GM18517 (cell line): Measurements from ENCODE around the gene TPSG1.
"Not testable (repeated sequence)": the region's sequence is repeated elsewhere in the genome, so short reads cannot be mapped to it uniquely, and the experiment has no call there.

ENCODE experiments used
- ATAC-seq: cut with Tn5 transposase; IDR thresholded peaks from one replicate; pipeline ENCODE4 v1.9.1; 2021; ENCODE audit warnings: mild to moderate bottlenecking, moderate library complexity; ENCODE audit not compliant: unreplicated experiment

TPSG1 gene

GRCh38 chr16:1198671-1199346 lies 26.3 kb downstream of the TPSG1 start:
- ATAC-seq: not testable (repeated sequence)

GRCh38 chr16:1198194-1198593 lies 26.9 kb downstream of the TPSG1 start:
- ATAC-seq: no peak

- no peak for ATAC-seq
These were observed 27.7 kb downstream of the TPSG1 start for GRCh38 chr16:1197237-1197866.

DNA sequence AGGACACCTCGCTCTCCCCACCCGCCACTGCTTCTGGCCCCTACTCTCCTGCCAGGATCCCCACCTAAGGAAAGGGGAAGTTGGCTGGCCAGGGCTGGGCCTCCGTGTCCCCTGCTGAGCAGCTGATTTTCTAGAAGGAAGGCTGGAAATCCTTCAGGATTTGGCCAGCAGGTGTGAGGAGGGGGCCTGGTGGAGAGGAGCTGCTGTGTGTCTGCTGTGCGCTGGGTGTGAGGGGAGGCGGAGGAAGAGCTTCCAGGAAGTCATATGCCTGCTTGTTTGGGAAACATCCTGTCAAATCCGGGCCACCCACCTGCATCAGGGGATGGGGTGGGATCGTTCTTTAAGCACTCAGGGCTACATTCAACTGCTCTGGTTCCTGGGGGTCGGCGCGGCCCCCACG lies 28.6 kb downstream of the TPSG1 start:
- ATAC-seq: no peak

- no peak for ATAC-seq
These were observed 29.7 kb downstream of the TPSG1 start for GRCh38 chr16:1195393-1195666.

- no peak for ATAC-seq
These were observed 30.2 kb downstream of the TPSG1 start for GRCh38 chr16:1194665-1195392.

GRCh38 chr16:1193825-1194581 lies 31.1 kb downstream of the TPSG1 start:
- no peak for ATAC-seq

DNA sequence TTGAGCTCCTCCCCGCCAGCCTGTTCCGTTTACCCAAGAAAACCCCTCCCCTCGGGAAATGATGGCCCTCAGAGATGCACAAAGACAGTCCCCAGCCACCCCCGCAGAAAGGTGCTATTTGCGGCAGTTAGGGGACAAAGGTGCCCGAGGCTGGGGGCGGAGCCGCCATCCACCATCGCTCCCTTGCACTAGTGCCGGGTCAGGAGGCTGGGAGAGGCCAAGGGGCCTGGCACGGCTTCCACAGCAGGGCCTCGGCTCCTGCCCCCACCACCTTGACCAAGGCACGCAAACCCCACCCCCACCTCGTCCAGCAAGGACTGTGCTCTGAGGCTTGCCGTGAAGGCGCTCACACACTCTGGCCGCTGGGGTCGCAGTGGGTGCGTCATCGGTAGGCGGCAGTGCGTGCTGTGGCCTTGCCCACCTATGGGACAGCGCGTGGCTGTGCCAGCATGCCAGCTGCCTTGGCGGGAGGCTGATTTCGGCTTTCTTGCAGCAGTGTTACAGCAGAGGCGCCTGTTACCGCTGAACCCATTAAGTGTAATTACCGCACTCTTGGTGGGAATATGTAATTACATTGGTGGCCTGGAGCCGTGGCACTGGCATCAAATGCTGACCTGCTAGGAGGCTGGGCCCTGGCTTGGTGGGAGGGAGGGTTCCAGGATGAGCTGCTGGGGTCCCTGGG lies 31.8 kb downstream of the TPSG1 start:
- no peak for ATAC-seq

DNA sequence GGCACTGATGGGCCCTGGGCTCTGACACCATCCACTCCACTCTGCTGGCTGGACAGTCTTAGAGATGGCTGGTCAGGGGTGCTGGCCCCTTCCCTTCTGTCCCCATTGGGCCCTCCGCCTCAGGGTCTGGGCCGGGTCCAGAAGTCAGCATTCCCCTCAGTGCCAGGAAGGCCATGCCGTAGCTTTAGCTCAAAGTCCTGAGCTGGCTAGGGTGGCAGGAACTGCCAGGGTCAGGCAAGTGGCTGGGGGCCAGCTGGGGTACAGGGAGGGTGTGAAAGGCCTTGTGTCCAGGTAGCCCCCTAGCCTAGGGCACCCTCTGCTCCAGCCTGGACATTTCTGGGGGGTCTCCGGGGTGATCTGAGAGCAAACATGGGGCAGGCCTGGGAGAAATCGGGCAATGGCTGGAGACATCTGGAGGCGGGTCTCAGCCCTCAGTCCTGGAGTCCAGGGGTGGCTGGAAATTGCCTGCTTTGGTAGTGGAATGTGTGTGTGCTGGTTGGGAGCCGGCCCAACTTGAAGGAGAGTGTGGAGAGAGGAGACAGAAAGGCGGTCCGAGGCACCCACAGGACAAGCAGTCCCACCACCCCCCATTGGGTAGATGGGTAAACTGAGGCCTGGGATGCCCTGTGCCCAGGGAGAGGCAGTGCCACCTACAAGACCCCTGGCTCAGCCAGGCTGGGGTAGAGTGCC lies 32.5 kb downstream of the TPSG1 start:
- no peak for ATAC-seq

DNA sequence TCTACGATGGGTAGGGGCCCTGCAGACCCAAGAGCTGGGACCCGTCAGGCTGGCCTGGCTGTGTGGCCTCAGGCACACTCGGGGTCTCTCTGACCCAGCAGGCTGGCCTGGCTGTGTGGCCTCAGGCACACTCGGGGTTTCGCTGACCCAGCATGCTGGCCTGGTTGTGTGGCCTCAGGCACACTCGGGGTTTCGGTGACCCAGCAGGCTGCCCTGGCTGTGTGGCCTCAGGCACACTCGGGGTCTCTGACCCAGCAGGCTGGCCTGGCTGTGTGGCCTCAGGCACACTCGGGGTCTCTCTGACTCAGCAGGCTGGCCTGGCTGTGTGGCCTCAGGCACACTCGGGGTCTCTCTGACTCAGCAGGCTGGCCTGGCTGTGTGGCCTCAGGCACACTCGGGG lies 34.3 kb downstream of the TPSG1 start:
- ATAC-seq: not testable (repeated sequence)

DNA sequence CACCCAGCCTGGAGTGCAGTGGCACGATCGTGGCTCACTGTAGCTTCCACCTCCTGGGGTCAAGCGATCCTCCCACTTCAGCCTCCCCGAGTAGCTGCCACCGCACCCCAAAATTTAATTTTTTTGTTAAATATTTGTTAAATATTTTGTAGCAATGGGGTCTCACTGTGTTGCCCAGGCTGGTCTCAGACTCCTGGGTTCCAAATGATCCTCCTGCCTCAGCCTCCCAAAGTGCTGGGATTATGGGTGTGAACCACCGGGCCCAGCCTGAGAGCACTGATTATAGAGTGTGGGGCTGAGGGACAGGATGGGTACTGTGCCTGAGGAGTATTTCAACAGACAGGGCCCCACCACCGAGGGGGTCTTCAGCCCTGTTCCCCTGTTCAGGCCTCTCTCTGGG lies 35.6 kb downstream of the TPSG1 start:
- ATAC-seq: no peak

GRCh38 chr16:1188432-1189189 lies 36.5 kb downstream of the TPSG1 start:
- ATAC-seq: no peak

DNA sequence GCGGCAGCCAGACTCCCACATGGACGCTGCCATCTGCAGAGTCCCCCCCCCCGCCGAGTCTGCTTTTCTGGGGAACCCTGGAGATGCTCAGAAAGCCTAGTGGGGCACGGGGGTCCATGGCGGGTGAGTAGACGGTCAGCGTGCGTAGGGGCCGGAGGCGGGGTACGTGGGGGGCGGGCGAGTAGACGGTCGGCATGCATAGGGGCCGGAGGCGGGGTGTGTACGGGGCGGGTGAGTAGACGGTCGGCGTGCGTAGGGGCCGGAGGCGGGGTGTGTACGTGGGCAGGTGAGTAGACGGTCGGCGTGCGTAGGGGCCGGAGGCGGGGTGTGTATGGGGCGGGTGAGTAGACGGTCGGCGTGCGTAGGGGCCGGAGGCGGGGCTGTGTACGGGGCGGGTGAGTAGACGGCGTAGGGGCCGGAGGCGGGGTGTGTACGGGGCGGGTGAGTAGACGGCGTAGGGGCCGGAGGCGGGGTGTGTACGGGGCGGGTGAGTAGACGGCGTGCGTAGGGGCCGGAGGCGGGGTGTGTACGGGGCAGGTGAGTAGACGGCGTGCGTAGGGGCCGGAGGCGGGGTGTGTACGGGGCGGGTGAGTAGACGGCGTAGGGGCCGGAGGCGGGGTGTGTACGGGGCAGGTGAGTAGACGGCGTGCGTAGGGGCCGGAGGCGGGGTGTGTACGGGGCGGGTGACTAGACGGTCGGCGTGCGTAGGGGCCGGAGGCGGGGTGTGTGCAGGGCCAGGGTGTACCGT lies 39.4 kb downstream of the TPSG1 start:
- ATAC-seq: not testable (repeated sequence)

- no peak for ATAC-seq
These were observed 40.1 kb downstream of the TPSG1 start for GRCh38 chr16:1184980-1185379.

DNA sequence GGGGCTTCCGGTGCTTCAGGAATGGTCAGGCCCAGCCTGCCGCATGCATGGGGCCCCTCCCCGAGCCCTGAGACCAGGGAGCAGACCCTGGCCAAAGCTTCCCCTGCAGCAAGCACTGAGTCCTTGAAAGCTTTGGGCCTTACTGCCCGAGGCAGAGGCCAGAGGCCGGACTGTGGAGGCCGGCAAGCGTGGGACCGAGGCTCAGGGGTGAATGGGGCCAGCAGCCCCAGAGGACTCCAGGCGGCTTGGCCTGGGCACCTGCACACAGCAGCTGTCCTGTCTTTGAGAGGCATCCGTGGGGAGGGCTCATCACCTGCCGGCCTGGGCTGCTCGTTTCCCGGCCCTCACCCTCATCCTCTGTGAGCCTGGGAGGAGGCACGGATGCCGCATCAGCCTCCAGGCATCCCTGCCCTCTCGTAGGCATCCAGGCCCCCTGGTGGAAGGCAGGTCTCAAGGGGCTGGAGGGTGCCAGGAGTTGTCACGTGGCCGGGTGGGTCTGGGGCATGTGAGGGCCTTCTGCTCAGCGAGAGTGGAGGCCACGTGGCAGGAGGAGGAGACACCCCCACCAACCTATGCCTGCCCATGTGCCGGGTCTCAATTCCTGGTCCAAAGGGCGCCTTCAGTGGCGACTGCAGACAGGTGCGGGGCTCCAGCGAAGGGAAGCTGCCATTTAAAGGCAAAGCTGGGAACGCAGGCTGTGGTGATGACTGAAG lies 40.8 kb downstream of the TPSG1 start:
- no peak for ATAC-seq

- no peak for ATAC-seq
These were observed 41.8 kb downstream of the TPSG1 start for GRCh38 chr16:1182950-1183907.

DNA sequence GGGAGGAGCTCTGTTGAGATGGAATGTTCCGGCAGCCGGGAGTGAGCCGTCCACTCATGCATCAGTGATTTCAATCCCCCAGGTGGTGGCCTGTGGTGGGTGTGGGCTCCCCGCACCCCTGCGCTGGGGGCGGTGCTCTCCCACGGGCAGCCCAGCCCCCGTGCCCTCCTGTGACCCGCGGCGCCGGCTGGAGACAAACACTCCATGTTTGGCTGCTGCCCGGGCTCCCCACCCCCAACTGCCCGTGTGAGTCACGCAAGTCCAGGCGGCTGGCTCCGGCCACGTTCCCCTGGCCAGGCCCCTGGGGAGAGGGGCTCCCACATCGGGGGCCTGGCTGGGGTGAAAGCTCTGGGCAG lies 42.8 kb downstream of the TPSG1 start:
- no peak for ATAC-seq
